ENCODE results near the gene SLC38A3. TPM values are rescaled to one million over a fixed set of nuclear protein-coding genes. Genes with fewer than 3 reads are reported as not detected.
A peak's percentile ranks its signal among the peaks of the same experiment; 100 is the strongest.
"Not testable (repeated sequence)": the region's sequence is repeated elsewhere in the genome, so short reads cannot be mapped to it uniquely, and the experiment has no call there.

SLC38A3 gene
- total RNA-seq, 4 donors from 2014 or later: 0.69 to 4.1 TPM; not detected in 2

GRCh38 chr3:50258979-50259378 is 53.9 kb downstream of the SLC38A3 start:
- Histone ChIP-seq H3K27ac (peak overlapping the region; percentile 97 to 99), H3K27me3 (no peaks in the 10 kb centered on the region), H3K36me3 (no peaks in the 10 kb centered on the region), H3K4me3 (no peak overlapping the region), H3K9me3 (no peaks in the 10 kb centered on the region), H3K4me1 (peaks cover 0 to 20% of the 10 kb centered on the region in 2 donors)
- TF ChIP-seq, protein P1, sequence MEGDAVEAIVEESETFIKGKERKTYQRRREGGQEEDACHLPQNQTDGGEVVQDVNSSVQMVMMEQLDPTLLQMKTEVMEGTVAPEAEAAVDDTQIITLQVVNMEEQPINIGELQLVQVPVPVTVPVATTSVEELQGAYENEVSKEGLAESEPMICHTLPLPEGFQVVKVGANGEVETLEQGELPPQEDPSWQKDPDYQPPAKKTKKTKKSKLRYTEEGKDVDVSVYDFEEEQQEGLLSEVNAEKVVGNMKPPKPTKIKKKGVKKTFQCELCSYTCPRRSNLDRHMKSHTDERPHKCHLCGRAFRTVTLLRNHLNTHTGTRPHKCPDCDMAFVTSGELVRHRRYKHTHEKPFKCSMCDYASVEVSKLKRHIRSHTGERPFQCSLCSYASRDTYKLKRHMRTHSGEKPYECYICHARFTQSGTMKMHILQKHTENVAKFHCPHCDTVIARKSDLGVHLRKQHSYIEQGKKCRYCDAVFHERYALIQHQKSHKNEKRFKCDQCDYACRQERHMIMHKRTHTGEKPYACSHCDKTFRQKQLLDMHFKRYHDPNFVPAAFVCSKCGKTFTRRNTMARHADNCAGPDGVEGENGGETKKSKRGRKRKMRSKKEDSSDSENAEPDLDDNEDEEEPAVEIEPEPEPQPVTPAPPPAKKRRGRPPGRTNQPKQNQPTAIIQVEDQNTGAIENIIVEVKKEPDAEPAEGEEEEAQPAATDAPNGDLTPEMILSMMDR (IDR thresholded peaks at IDR 0.05): no peak
- no peak for TF ChIP-seq POLR2A (IDR thresholded peaks at IDR 0.05)
- intact Hi-C loops (cut with DNase I; ENCODE audit: low total_unique reads): no loop called here
- DNase-seq: no peak

- Histone ChIP-seq H3K27ac (peak overlapping the region; percentile 97 to 99), H3K27me3 (no peaks in the 10 kb centered on the region), H3K9me3 (no peaks in the 10 kb centered on the region), H3K4me3 (peak overlapping the region in 1 of 2 donors; percentile 48), H3K36me3 (no peaks in the 10 kb centered on the region), H3K4me1 (peaks cover 0 to 20% of the 10 kb centered on the region in 2 donors)
- intact Hi-C loops (cut with DNase I; ENCODE audit: low total_unique reads): no loop called here
- no peak for TF ChIP-seq POLR2A (IDR thresholded peaks at IDR 0.05)
- DNase-seq: no peak
These were observed 54.5 kb downstream of the SLC38A3 start for GRCh38 chr3:50259432-50260026.

DNA sequence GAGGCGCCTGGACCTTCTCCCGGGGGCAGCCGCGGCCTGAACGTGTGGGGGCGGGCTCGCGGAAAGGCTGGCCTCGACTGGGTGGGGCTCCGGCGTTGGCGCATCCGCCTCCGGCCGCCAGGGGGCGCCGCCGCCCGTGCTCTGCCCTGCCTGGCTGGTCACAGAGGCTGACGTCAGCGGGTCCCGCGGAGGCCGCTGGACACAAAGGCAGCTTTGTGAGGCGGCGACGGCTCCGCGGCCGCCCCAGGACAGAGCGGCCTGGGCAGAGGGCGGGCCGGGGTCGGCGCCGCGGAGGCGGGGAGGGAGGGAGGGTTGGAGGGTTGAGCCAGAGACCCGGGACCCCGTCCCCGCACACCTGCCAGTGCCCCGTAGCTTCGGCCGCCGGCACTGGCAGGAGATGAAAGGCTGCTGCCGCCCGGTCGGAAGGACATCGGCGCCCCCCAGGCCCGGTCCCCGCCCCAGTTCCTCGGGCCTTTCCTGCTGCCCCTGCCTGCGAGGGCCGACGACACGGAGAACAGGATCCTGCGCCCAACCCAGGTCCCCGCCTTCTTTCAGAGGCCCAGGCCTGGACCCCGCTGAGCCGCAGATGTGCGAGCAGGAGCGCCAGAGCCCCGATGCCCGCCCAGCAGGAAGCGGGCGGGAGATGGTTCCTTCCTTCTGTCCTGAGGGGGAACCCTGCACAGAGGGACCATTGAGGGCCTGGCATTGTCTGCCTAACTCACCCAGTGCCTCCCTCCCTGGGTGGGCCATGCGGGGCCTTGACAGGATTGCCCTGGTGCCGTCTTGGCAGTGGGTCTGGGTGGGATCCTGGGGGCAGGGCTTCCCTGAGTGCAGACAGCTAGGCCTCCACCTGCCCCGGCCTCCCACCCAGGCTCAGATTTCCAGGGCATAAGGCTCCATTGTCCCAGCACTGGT is 55.2 kb downstream of the SLC38A3 start:
- peak; percentile 77 to 94 for TF ChIP-seq POLR2A (IDR thresholded peaks at IDR 0.05)
- TF ChIP-seq, protein P1 (IDR thresholded peaks at IDR 0.05): peak; percentile 79 to 100 (median 99)
- Histone ChIP-seq H3K27ac (peak overlapping the region; percentile 97 to 99), H3K27me3 (no peaks in the 10 kb centered on the region), H3K9me3 (no peaks in the 10 kb centered on the region), H3K4me1 (peaks cover 4 to 21% of the 10 kb centered on the region in 2 donors), H3K36me3 (no peaks in the 10 kb centered on the region), H3K4me3 (peak overlapping the region; percentile 48 to 51)
- intact Hi-C loops (cut with DNase I; ENCODE audit: low total_unique reads): no loop called here
- peak; percentile 92 to 95 for DNase-seq

- peaks cover 7 to 28% of the 10 kb centered on the region in 2 donors for H3K4me1 ChIP-seq
- peak overlapping the region; percentile 97 to 99 for H3K27ac ChIP-seq
- H3K27me3 ChIP-seq: no peaks in the 10 kb centered on the region
- TF ChIP-seq, protein P1 (IDR thresholded peaks at IDR 0.05): no peak
- TF ChIP-seq POLR2A (IDR thresholded peaks at IDR 0.05): no peak
- H3K4me3 ChIP-seq: peak overlapping the region; percentile 48 to 51
- no peaks in the 10 kb centered on the region for H3K36me3 ChIP-seq
- no peaks in the 10 kb centered on the region for H3K9me3 ChIP-seq
- intact Hi-C loops (cut with DNase I; ENCODE audit: low total_unique reads): no loop called here
- no peak for DNase-seq
These were observed 55.9 kb downstream of the SLC38A3 start for GRCh38 chr3:50260942-50261441.

- DNase-seq: no peak
- H3K36me3 ChIP-seq: no peaks in the 10 kb centered on the region
- peaks cover 9 to 33% of the 10 kb centered on the region in 2 donors for H3K4me1 ChIP-seq
- peak overlapping the region; percentile 97 to 99 for H3K27ac ChIP-seq
- TF ChIP-seq POLR2A (IDR thresholded peaks at IDR 0.05): no peak
- TF ChIP-seq, protein P1 (IDR thresholded peaks at IDR 0.05): no peak
- no peaks in the 10 kb centered on the region for H3K27me3 ChIP-seq
- intact Hi-C loops (cut with DNase I; ENCODE audit: low total_unique reads): no loop called here
- no peaks in the 10 kb centered on the region for H3K9me3 ChIP-seq
- no peak overlapping the region for H3K4me3 ChIP-seq
These were observed 56.4 kb downstream of the SLC38A3 start for GRCh38 chr3:50261505-50261904.

GRCh38 chr3:50262200-50262599 is 57.1 kb downstream of the SLC38A3 start:
- H3K27me3 ChIP-seq; H3K36me3 ChIP-seq; intact Hi-C loops (cut with DNase I; ENCODE audit: low total_unique reads); H3K9me3 ChIP-seq; H3K4me3 ChIP-seq; DNase-seq: not testable (repeated sequence)
- peaks cover 9 to 34% of the 10 kb centered on the region in 2 donors for H3K4me1 ChIP-seq
- peak overlapping the region; percentile 97 to 99 for H3K27ac ChIP-seq

Data from uterus (tissue), 4 donors.